Measurements from ENCODE around the gene RNF112. TPM values are rescaled to one million over a fixed set of nuclear protein-coding genes. Genes with fewer than 3 reads are reported as not detected.

The RNF112 gene
- total and polyA plus RNA-seq, 4 experiments from 2014 or later: 0.06 to 1.6 (median 0.87) TPM; not detected in 1

DNA sequence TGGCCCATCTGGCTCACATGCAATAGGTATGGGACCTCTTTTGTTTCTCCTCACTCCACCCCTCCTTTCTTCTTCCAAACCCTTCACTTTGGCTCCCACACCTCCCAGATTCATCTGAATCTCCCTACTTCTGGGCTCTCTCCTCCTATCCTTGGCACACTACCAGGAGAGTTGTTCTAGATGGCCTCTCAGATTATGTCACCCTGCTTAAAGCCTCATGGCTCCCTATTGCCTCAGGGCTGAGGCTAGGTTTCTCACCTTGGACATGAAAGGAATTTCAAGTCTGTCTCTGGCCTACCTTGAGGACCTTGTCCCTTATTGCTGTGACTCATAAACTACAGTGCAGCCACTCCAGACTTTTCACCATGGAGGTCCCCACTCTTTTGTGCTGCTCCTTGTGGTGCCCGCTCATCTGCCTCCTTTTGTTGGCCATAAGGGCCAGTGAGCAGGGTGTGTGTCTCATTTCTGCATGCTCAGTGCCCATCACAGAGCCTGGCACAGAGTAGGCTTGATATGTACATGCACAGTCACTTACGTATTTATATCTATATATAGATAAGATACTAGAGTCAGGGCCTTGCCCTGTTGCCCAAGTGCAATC, 23.0 kb upstream of the RNF112 start:
- no peaks in the 10 kb centered on the region for H3K36me3 ChIP-seq (ENCODE audit: insufficient read depth, low read length)
- CTCF ChIA-PET (ENCODE audit: partially characterized antibody): interaction anchor here (2.1 kb wide), 1 partner anchor 25 kb away, joined by 6 read pairs; no protein-coding TSS in a partner anchor

GRCh38 chr17:19388791-19389785, 21.9 kb upstream of the RNF112 start:
- CTCF ChIA-PET (ENCODE audit: partially characterized antibody): interaction anchor here (0.8 to 2.1 kb wide), 4 partner anchors 8 to 59 kb away, joined by 3 to 6 read pairs (median 4); partner anchors contain the start of gene MAPK7

More for the DNA sequence above, 23.0 kb upstream of the RNF112 start:
- intact Hi-C loops (cut with micrococcal nuclease): no loop called here
- H3K27me3 ChIP-seq (ENCODE audit: insufficient read depth, low read length): no peaks in the 10 kb centered on the region
- POLR2A ChIA-PET (ENCODE audit: partially characterized antibody): no interaction called here
- no peaks in the 10 kb centered on the region for H3K27me3 Mint-ChIP-seq
- H3K4me1 Mint-ChIP-seq: peaks cover 0 to 4% (median 2%) of the 10 kb centered on the region in 4 donors
- peak overlapping the region in 1 of 7 donors; percentile 43 for H3K27ac Mint-ChIP-seq
- no peaks in the 10 kb centered on the region for H3K9me3 ChIP-seq (ENCODE audit: control insufficient read depth in 1 of 2, low read length in 2 of 2)
- DNase-seq: no peak
- H3K36me3 Mint-ChIP-seq: peaks cover 6 to 15% of the 10 kb centered on the region in 2 donors
- no peaks in the 10 kb centered on the region for H3K4me1 ChIP-seq (ENCODE audit: insufficient read depth, low read length)
- H3K4me3 ChIP-seq (ENCODE audit: low read length in 2 of 2): no peak overlapping the region
- H3K4me3 Mint-ChIP-seq: no peak overlapping the region
- H3K9me3 Mint-ChIP-seq: no peaks in the 10 kb centered on the region
- H3K27ac ChIP-seq (ENCODE audit: low read depth, low read length): no peak overlapping the region

GRCh38 chr17:19390951-19391350, 20.1 kb upstream of the RNF112 start:
- Histone ChIP-seq H3K36me3 (ENCODE audit: insufficient read depth, low read length) (no peaks in the 10 kb centered on the region), H3K4me3 (ENCODE audit: low read length in 2 of 2) (no peak overlapping the region), H3K27ac (ENCODE audit: low read depth, low read length) (no peak overlapping the region), H3K9me3 (ENCODE audit: control insufficient read depth in 1 of 2, low read length in 2 of 2) (no peaks in the 10 kb centered on the region), H3K27me3 (ENCODE audit: insufficient read depth, low read length) (no peaks in the 10 kb centered on the region), H3K4me1 (ENCODE audit: insufficient read depth, low read length) (no peaks in the 10 kb centered on the region)
- no peaks in the 10 kb centered on the region for H3K9me3 Mint-ChIP-seq
- no peak overlapping the region for H3K4me3 Mint-ChIP-seq
- H3K27me3 Mint-ChIP-seq: no peaks in the 10 kb centered on the region
- H3K36me3 Mint-ChIP-seq: no peaks in the 10 kb centered on the region
- DNase-seq: no peak
- ChIA-PET POLR2A (ENCODE audit: partially characterized antibody) (no interaction called here), CTCF (ENCODE audit: partially characterized antibody) (no interaction called here)
- peaks cover 0 to 4% (median 0%) of the 10 kb centered on the region in 4 donors for H3K4me1 Mint-ChIP-seq
- H3K27ac Mint-ChIP-seq: peak overlapping the region in 1 of 7 donors; percentile 55
- intact Hi-C loops (cut with micrococcal nuclease): no loop called here

More at GRCh38 chr17:19388791-19389785, 21.9 kb upstream of the RNF112 start:
- no peaks in the 10 kb centered on the region for H3K9me3 Mint-ChIP-seq
- no peaks in the 10 kb centered on the region for H3K9me3 ChIP-seq (ENCODE audit: control insufficient read depth in 1 of 2, low read length in 2 of 2)
- no peaks in the 10 kb centered on the region for H3K36me3 ChIP-seq (ENCODE audit: insufficient read depth, low read length)
- H3K27ac Mint-ChIP-seq: peak overlapping the region in 2 of 7 donors; percentile 13 to 15
- H3K27me3 ChIP-seq (ENCODE audit: insufficient read depth, low read length): no peaks in the 10 kb centered on the region
- POLR2A ChIA-PET (ENCODE audit: partially characterized antibody): interaction anchor here (0.8 kb wide), 1 partner anchor 11 kb away, joined by 6 read pairs; no protein-coding TSS in a partner anchor
- no peak overlapping the region for H3K4me3 Mint-ChIP-seq
- no peak overlapping the region for H3K27ac ChIP-seq (ENCODE audit: low read depth, low read length)
- DNase-seq: no peak
- peaks cover 6 to 7% of the 10 kb centered on the region in 2 donors for H3K36me3 Mint-ChIP-seq
- no peaks in the 10 kb centered on the region for H3K27me3 Mint-ChIP-seq
- intact Hi-C loops (cut with micrococcal nuclease): no loop called here
- no peak overlapping the region for H3K4me3 ChIP-seq (ENCODE audit: low read length in 2 of 2)
- peaks cover 0 to 4% (median 1%) of the 10 kb centered on the region in 4 donors for H3K4me1 Mint-ChIP-seq
- no peaks in the 10 kb centered on the region for H3K4me1 ChIP-seq (ENCODE audit: insufficient read depth, low read length)

DNA sequence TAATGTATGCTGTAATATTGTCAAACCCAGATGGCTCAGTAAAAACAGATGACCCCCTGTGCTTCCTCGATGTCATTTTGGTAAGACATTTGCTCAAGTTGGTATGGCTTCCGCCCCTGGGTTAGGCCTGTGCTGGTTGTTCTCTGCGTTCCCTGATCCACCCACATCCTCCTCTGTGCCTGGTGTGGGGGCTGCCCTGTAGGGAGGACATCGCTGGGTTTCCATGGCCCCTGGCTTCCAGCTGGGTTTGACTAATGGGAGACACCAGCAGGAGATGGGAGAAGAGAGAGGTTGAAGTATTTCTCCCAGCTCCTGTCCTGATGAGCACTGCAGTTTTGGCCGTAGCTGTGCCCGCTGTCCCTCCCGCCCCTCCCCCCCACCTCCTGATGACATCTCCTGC, 19.6 kb upstream of the RNF112 start:
- no peaks in the 10 kb centered on the region for H3K27me3 ChIP-seq (ENCODE audit: insufficient read depth, low read length)
- H3K36me3 Mint-ChIP-seq: no peaks in the 10 kb centered on the region
- no peak overlapping the region for H3K27ac Mint-ChIP-seq
- no peak overlapping the region for H3K4me3 ChIP-seq (ENCODE audit: low read length in 2 of 2)
- no peak overlapping the region for H3K27ac ChIP-seq (ENCODE audit: low read depth, low read length)
- H3K4me1 Mint-ChIP-seq: peaks cover 0 to 4% (median 0%) of the 10 kb centered on the region in 4 donors
- no peaks in the 10 kb centered on the region for H3K9me3 Mint-ChIP-seq
- H3K4me1 ChIP-seq (ENCODE audit: insufficient read depth, low read length): no peaks in the 10 kb centered on the region
- no peak for DNase-seq
- no peaks in the 10 kb centered on the region for H3K36me3 ChIP-seq (ENCODE audit: insufficient read depth, low read length)
- H3K27me3 Mint-ChIP-seq: no peaks in the 10 kb centered on the region
- CTCF ChIA-PET (ENCODE audit: partially characterized antibody): no interaction called here
- POLR2A ChIA-PET (ENCODE audit: partially characterized antibody): no interaction called here
- intact Hi-C loops (cut with micrococcal nuclease): no loop called here
- no peak overlapping the region for H3K4me3 Mint-ChIP-seq
- H3K9me3 ChIP-seq (ENCODE audit: control insufficient read depth in 1 of 2, low read length in 2 of 2): no peaks in the 10 kb centered on the region

DNA sequence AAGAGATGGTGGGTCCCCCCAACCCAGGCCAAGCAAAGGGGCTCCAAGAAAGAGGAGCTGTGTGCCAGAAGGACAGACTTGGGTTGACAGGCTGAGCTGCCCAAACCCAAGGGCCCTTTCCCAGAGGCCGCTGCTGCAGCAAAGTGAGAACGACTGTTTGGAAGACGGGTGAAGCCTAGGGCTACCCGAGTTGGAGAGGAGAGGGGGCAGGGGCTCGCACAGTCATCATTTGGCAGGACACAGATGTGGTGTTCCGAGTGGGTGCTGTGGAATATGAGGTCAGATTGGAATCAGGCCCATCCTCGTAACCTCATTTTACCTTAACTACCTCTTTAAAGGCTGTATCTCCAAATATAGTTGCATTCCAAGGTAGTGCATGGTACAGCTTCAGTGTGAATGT, 18.7 kb upstream of the RNF112 start:
- CTCF ChIA-PET (ENCODE audit: partially characterized antibody): no interaction called here
- H3K27me3 Mint-ChIP-seq: no peaks in the 10 kb centered on the region
- Histone ChIP-seq H3K4me3 (ENCODE audit: low read length in 2 of 2) (no peak overlapping the region), H3K4me1 (ENCODE audit: insufficient read depth, low read length) (no peaks in the 10 kb centered on the region), H3K9me3 (ENCODE audit: control insufficient read depth in 1 of 2, low read length in 2 of 2) (no peaks in the 10 kb centered on the region), H3K36me3 (ENCODE audit: insufficient read depth, low read length) (no peaks in the 10 kb centered on the region), H3K27ac (ENCODE audit: low read depth, low read length) (no peak overlapping the region), H3K27me3 (ENCODE audit: insufficient read depth, low read length) (no peaks in the 10 kb centered on the region)
- no peak overlapping the region for H3K27ac Mint-ChIP-seq
- peaks cover 0 to 4% (median 0%) of the 10 kb centered on the region in 4 donors for H3K4me1 Mint-ChIP-seq
- H3K36me3 Mint-ChIP-seq: no peaks in the 10 kb centered on the region
- H3K9me3 Mint-ChIP-seq: no peaks in the 10 kb centered on the region
- intact Hi-C loops (cut with micrococcal nuclease): no loop called here
- POLR2A ChIA-PET (ENCODE audit: partially characterized antibody): interaction anchor here (1.4 kb wide), 1 partner anchor 15 kb away, joined by 4 read pairs; the partner anchor contains the start of gene MAPK7
- DNase-seq: no peak
- H3K4me3 Mint-ChIP-seq: no peak overlapping the region

DNA sequence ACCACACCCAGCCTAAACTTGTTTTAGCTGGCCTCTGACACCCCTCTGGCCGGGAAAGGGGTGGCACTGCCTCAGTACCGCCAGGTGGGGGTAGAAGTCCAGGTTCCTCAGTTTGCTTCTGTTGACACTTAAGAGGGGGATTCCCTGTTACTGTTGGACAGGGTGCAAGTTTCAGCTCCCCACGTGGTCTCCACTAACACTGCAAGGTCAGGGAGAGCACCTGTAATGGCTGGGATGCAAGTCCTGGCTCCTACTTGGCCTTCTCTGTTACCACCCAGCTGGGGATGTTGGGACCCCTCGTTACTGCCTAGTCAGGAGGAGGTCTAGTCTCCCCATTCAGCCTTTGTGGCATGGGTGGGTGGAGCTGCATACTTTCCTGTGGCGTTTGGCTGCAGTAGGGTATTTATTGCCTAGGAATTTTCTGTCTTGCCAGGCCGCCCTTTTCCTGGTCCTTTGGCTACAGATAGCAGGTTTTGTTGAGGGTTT, 13.4 kb upstream of the RNF112 start:
- Histone ChIP-seq H3K9me3 (ENCODE audit: control insufficient read depth in 1 of 2, low read length in 2 of 2) (no peaks in the 10 kb centered on the region), H3K27ac (ENCODE audit: low read depth, low read length) (no peak overlapping the region), H3K36me3 (ENCODE audit: insufficient read depth, low read length) (no peaks in the 10 kb centered on the region), H3K27me3 (ENCODE audit: insufficient read depth, low read length) (no peaks in the 10 kb centered on the region), H3K4me1 (ENCODE audit: insufficient read depth, low read length) (no peaks in the 10 kb centered on the region), H3K4me3 (ENCODE audit: low read length in 2 of 2) (no peak overlapping the region)
- Mint-ChIP-seq H3K27me3 (peaks cover 0 to 3% of the 10 kb centered on the region in 2 donors), H3K4me3 (no peak overlapping the region), H3K4me1 (no peaks in the 10 kb centered on the region), H3K27ac (no peak overlapping the region), H3K36me3 (no peaks in the 10 kb centered on the region), H3K9me3 (no peaks in the 10 kb centered on the region)
- ChIA-PET POLR2A (ENCODE audit: partially characterized antibody) (no interaction called here), CTCF (ENCODE audit: partially characterized antibody) (no interaction called here)
- no peak for DNase-seq
- intact Hi-C loops (cut with micrococcal nuclease): no loop called here

Measured in CD4-positive, alpha-beta memory T cell (primary cell).